NCI-H2196 treated with DMSO at 0.1 percent for 48 hours (cell line): ENCODE measurements around the gene SEL1L2.

Experiments used
- DNase-seq: peaks from one replicate; lab custom pipeline; 2025; ENCODE audit not compliant: unreplicated experiment; lab: John Stamatoyannopoulos, UW

SEL1L2 gene

GRCh38 chr20:13822459-13822858, 168.0 kb downstream of the SEL1L2 start:
- DNase-seq: no peak

- no peak for DNase-seq
Measured at GRCh38 chr20:13821876-13822275, 168.5 kb downstream of the SEL1L2 start.

- DNase-seq: peak; percentile 42
Measured at GRCh38 chr20:13819885-13820645, 170.3 kb downstream of the SEL1L2 start.

- no peak for DNase-seq
Measured at GRCh38 chr20:13817342-13817741, 173.1 kb downstream of the SEL1L2 start.

- no peak for DNase-seq
Measured at GRCh38 chr20:13816757-13817156, 173.7 kb downstream of the SEL1L2 start.

- no peak for DNase-seq
Measured at GRCh38 chr20:13814672-13815071, 175.7 kb downstream of the SEL1L2 start.

GRCh38 chr20:13813910-13814309, 176.5 kb downstream of the SEL1L2 start:
- no peak for DNase-seq

- DNase-seq: no peak
Measured at GRCh38 chr20:13810446-13810845, 180.0 kb downstream of the SEL1L2 start.

- DNase-seq: no peak
Measured at GRCh38 chr20:13809855-13810254, 180.6 kb downstream of the SEL1L2 start.

- DNase-seq: no peak
Measured at GRCh38 chr20:13809373-13809772, 181.0 kb downstream of the SEL1L2 start.

GRCh38 chr20:13800728-13801134, 189.7 kb downstream of the SEL1L2 start:
- DNase-seq: peak; percentile 94

GRCh38 chr20:13799974-13800373, 190.4 kb downstream of the SEL1L2 start:
- no peak for DNase-seq
